Measurements from ENCODE around the gene KIAA0232.

KIAA0232 gene

GRCh38 chr4:6806924-6807626, 24.5 kb downstream of the KIAA0232 start:
- Histone ChIP-seq H3K79me2 (ENCODE audit: insufficient read depth, low read length) (peaks cover 1% of the 10 kb centered on the region), H3K4me3 (ENCODE audit: insufficient read depth, low read length, poor library complexity, severe bottlenecking) (no peak overlapping the region), H3K27me3 (ENCODE audit: low read length) (no peaks in the 10 kb centered on the region), H3K9me2 (replicated peaks; ENCODE audit: insufficient read depth, low read length) (no peaks in the 10 kb centered on the region), H4K20me1 (ENCODE audit: low read depth, low read length) (no peaks in the 10 kb centered on the region), H2AFZ (ENCODE audit: low read depth, low read length, severe bottlenecking) (no peak overlapping the region), H3K9ac (ENCODE audit: low read length) (no peak overlapping the region), H3K27ac (ENCODE audit: low read depth, low read length) (no peak overlapping the region), H3F3A (ENCODE audit: insufficient read depth) (no peaks in the 10 kb centered on the region; the same call in 1 of the 2 replicates), H3K36me3 (ENCODE audit: low read length) (no peaks in the 10 kb centered on the region), H3K9me3 (ENCODE audit: insufficient read depth, low read length) (no peaks in the 10 kb centered on the region), H3K4me2 (ENCODE audit: low read depth, low read length, poor library complexity, severe bottlenecking) (no peak overlapping the region)
- TF ChIP-seq EZH2phosphoT487 (conservative IDR thresholded peaks at IDR 0.05; ENCODE audit: low read length): no peak
- TF ChIP-seq, protein P1, sequence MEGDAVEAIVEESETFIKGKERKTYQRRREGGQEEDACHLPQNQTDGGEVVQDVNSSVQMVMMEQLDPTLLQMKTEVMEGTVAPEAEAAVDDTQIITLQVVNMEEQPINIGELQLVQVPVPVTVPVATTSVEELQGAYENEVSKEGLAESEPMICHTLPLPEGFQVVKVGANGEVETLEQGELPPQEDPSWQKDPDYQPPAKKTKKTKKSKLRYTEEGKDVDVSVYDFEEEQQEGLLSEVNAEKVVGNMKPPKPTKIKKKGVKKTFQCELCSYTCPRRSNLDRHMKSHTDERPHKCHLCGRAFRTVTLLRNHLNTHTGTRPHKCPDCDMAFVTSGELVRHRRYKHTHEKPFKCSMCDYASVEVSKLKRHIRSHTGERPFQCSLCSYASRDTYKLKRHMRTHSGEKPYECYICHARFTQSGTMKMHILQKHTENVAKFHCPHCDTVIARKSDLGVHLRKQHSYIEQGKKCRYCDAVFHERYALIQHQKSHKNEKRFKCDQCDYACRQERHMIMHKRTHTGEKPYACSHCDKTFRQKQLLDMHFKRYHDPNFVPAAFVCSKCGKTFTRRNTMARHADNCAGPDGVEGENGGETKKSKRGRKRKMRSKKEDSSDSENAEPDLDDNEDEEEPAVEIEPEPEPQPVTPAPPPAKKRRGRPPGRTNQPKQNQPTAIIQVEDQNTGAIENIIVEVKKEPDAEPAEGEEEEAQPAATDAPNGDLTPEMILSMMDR (IDR thresholded peaks at IDR 0.05; ENCODE audit: insufficient read depth, low read length, poor library complexity, severe bottlenecking): no peak

DNA sequence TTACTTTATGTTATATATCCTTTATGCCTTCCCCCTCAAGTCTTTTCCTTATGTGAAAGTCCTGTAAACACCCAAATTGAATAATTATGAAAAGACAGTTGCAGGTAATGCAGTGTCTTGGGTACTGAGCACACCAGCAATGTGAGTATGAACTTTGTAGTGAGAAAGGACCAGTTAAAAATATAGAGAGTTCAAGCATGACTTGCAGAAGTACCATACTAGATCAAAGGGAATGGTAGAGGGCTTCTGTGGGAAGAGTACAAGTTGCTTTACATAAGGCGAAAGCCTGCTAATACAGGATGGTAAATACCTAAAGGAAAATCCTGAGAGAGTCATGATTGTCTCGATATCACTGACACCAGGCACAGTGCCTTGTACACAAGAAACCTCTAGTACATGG, 25.7 kb downstream of the KIAA0232 start:
- Histone ChIP-seq H3K9me2 (replicated peaks; ENCODE audit: insufficient read depth, low read length) (no peaks in the 10 kb centered on the region), H3K79me2 (ENCODE audit: insufficient read depth, low read length) (no peaks in the 10 kb centered on the region), H3K27me3 (ENCODE audit: low read length) (no peaks in the 10 kb centered on the region), H3K9ac (ENCODE audit: low read length) (no peak overlapping the region), H3F3A (ENCODE audit: insufficient read depth) (no peaks in the 10 kb centered on the region; the same call in 1 of the 2 replicates), H3K4me3 (ENCODE audit: insufficient read depth, low read length, poor library complexity, severe bottlenecking) (no peak overlapping the region), H3K36me3 (ENCODE audit: low read length) (no peaks in the 10 kb centered on the region), H2AFZ (ENCODE audit: low read depth, low read length, severe bottlenecking) (no peak overlapping the region), H4K20me1 (ENCODE audit: low read depth, low read length) (no peaks in the 10 kb centered on the region), H3K4me2 (ENCODE audit: low read depth, low read length, poor library complexity, severe bottlenecking) (no peak overlapping the region), H3K27ac (ENCODE audit: low read depth, low read length) (no peak overlapping the region), H3K9me3 (ENCODE audit: insufficient read depth, low read length) (no peaks in the 10 kb centered on the region)
- TF ChIP-seq, protein P1 (IDR thresholded peaks at IDR 0.05; ENCODE audit: insufficient read depth, low read length, poor library complexity, severe bottlenecking): no peak
- no peak for TF ChIP-seq EZH2phosphoT487 (conservative IDR thresholded peaks at IDR 0.05; ENCODE audit: low read length)

GRCh38 chr4:6811165-6811564, 28.6 kb downstream of the KIAA0232 start:
- Histone ChIP-seq H3K4me3 (ENCODE audit: insufficient read depth, low read length, poor library complexity, severe bottlenecking) (no peak overlapping the region), H3K27me3 (ENCODE audit: low read length) (no peaks in the 10 kb centered on the region), H2AFZ (ENCODE audit: low read depth, low read length, severe bottlenecking) (no peak overlapping the region), H4K20me1 (ENCODE audit: low read depth, low read length) (no peaks in the 10 kb centered on the region), H3K36me3 (ENCODE audit: low read length) (no peaks in the 10 kb centered on the region), H3K9ac (ENCODE audit: low read length) (no peak overlapping the region), H3K79me2 (ENCODE audit: insufficient read depth, low read length) (0 out of 2 replicates have a peak, but pooled peaks cover 3% of the 10 kb centered on the region), H3K27ac (ENCODE audit: low read depth, low read length) (no peak overlapping the region), H3K9me3 (ENCODE audit: insufficient read depth, low read length) (no peaks in the 10 kb centered on the region), H3F3A (ENCODE audit: insufficient read depth) (no peaks in the 10 kb centered on the region; the same call in 1 of the 2 replicates), H3K4me2 (ENCODE audit: low read depth, low read length, poor library complexity, severe bottlenecking) (no peak overlapping the region), H3K9me2 (replicated peaks; ENCODE audit: insufficient read depth, low read length) (no peaks in the 10 kb centered on the region)
- no peak for TF ChIP-seq EZH2phosphoT487 (conservative IDR thresholded peaks at IDR 0.05; ENCODE audit: low read length)
- TF ChIP-seq, protein P1 (IDR thresholded peaks at IDR 0.05; ENCODE audit: insufficient read depth, low read length, poor library complexity, severe bottlenecking): no peak

Measured in SU-DHL-6 (cell line).